Testis (tissue), 2 donors: ENCODE measurements around the gene TACC3.

ENCODE experiments used
- POLR2A ChIP-seq: fragments of 450-650 bp; IDR thresholded peaks from one replicate; pipeline ENCODE4 v1.6.1; 2017; ENCODE audit warnings: antibody characterized with exemption, mild to moderate bottlenecking, moderate library complexity
- TF ChIP-seq, protein P1 (sequence below), 3 experiments: fragments of 450-650 bp in 2 of 3; fragments of 200-600 bp in 1 of 3; sonication (generic) in 1 of 3; IDR thresholded peaks; one replicate each; pipeline ENCODE4 v1.5.1; 2016 to 2019; ENCODE audit warnings: antibody characterized with exemption in 3 of 3, mild to moderate bottlenecking in 2 of 3, moderate library complexity in 1 of 3

DNA sequence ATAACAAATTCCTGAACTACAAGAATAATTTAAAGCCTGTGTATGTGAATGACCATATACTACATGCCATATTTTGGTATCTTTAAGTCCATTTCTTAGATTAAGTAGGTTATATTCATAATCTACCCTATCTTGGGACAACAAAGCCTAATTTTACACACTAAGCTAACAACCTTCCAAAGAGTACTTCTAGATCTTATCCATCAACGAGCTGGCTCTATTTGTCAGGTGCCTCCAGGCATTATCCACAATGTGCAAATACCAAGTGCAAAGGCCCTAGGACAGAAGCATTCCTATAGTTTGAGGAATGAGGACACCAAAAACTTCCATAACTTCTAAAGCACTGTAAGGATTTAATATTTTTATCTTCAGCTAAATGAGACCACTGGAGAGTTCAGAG is 12.7 kb upstream of the TACC3 start:
- no peak for TF ChIP-seq POLR2A
- TF ChIP-seq, protein P1, sequence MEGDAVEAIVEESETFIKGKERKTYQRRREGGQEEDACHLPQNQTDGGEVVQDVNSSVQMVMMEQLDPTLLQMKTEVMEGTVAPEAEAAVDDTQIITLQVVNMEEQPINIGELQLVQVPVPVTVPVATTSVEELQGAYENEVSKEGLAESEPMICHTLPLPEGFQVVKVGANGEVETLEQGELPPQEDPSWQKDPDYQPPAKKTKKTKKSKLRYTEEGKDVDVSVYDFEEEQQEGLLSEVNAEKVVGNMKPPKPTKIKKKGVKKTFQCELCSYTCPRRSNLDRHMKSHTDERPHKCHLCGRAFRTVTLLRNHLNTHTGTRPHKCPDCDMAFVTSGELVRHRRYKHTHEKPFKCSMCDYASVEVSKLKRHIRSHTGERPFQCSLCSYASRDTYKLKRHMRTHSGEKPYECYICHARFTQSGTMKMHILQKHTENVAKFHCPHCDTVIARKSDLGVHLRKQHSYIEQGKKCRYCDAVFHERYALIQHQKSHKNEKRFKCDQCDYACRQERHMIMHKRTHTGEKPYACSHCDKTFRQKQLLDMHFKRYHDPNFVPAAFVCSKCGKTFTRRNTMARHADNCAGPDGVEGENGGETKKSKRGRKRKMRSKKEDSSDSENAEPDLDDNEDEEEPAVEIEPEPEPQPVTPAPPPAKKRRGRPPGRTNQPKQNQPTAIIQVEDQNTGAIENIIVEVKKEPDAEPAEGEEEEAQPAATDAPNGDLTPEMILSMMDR (IDR thresholded peaks at IDR 0.05) = no peak
